ENCODE results near the gene NHERF1.

GRCh38 chr17:74807441-74807840 lies 59.0 kb downstream of the NHERF1 start:
- TF ChIP-seq CTCF (conservative IDR thresholded peaks at IDR 0.05; ENCODE audit: low read length) (no peak), EZH2phosphoT487 (IDR thresholded peaks at IDR 0.05; ENCODE audit: borderline replicate concordance, low read depth, low read length) (no peak)

All from OCI-LY7 (cell line).